22Rv1 (cell line): ENCODE results near the gene FOXP3.

ENCODE experiments used
- H3K27ac ChIP-seq: fragments of 450-650 bp; 2 replicates; pipeline ENCODE4 v1.5.1; 2017
- CTCF ChIP-seq: fragments of 450-650 bp; IDR thresholded peaks from 2 replicates; pipeline ENCODE4 v1.5.1; 2017; ENCODE audit warnings: mild to moderate bottlenecking
- ZFX ChIP-seq: fragments of 450-650 bp; IDR thresholded peaks from 2 replicates; pipeline ENCODE4 v1.6.1; 2017; ENCODE audit warnings: antibody characterized with exemption, borderline replicate concordance

The FOXP3 gene

GRCh38 chrX:49249071-49249470, 15.4 kb downstream of the FOXP3 start:
- no peak for TF ChIP-seq CTCF
- TF ChIP-seq ZFX: no peak

GRCh38 chrX:49247916-49248811, 16.3 kb downstream of the FOXP3 start:
- TF ChIP-seq ZFX (no peak), CTCF (no peak)
- no peak overlapping the region for H3K27ac ChIP-seq

More at GRCh38 chrX:49249071-49249470, 15.4 kb downstream of the FOXP3 start:
- no peak overlapping the region for H3K27ac ChIP-seq

- H3K27ac ChIP-seq: no peak overlapping the region
- TF ChIP-seq ZFX (no peak), CTCF (no peak)
These were observed 17.2 kb downstream of the FOXP3 start for GRCh38 chrX:49247346-49247745.

GRCh38 chrX:49246541-49246940, 18.0 kb downstream of the FOXP3 start:
- H3K27ac ChIP-seq: no peak overlapping the region
- TF ChIP-seq CTCF (no peak), ZFX (no peak)

- TF ChIP-seq CTCF (no peak), ZFX (no peak)
These were observed 20.3 kb downstream of the FOXP3 start for GRCh38 chrX:49244207-49244606.

GRCh38 chrX:49243166-49243565, 21.3 kb downstream of the FOXP3 start:
- no peak for TF ChIP-seq ZFX
- H3K27ac ChIP-seq: no peak overlapping the region

More at GRCh38 chrX:49244207-49244606, 20.3 kb downstream of the FOXP3 start:
- H3K27ac ChIP-seq: no peak overlapping the region

GRCh38 chrX:49242545-49243066, 21.9 kb downstream of the FOXP3 start:
- H3K27ac ChIP-seq: no peak overlapping the region
- TF ChIP-seq ZFX (no peak), CTCF (no peak)
